Adipocyte (in vitro differentiated cells): Measurements from ENCODE around the gene RAB14.
A peak's percentile ranks its signal among the peaks of the same experiment; 100 is the strongest.

ENCODE experiments used
- DNase-seq: peaks from one replicate; pipeline ENCODE4 v3.0.0-alpha.2; 2015; ENCODE audit warnings: low read depth
- H3K27me3 ChIP-seq: replicated peaks from 2 replicates; pipeline ENCODE4 v1.7.0; 2013; ENCODE audit warnings: mild to moderate bottlenecking, low read length, moderate library complexity; ENCODE audit not compliant: control insufficient read depth, insufficient read depth
- H3K36me3 ChIP-seq: 2 replicates; pipeline ENCODE4 v1.7.0; 2013; ENCODE audit warnings: low read length, mild to moderate bottlenecking, moderate library complexity; ENCODE audit not compliant: control insufficient read depth, insufficient read depth, severe bottlenecking
- H3K4me1 ChIP-seq: 2 replicates; pipeline ENCODE4 v1.7.0; 2013; ENCODE audit warnings: mild to moderate bottlenecking, low read length, moderate library complexity; ENCODE audit not compliant: control insufficient read depth, insufficient read depth
- H3K4me3 ChIP-seq: 2 replicates; pipeline ENCODE4 v1.7.0; 2013; ENCODE audit warnings: mild to moderate bottlenecking, low read length, moderate library complexity
- H3K9ac ChIP-seq: 2 replicates; pipeline ENCODE4 v1.7.0; 2013; ENCODE audit warnings: mild to moderate bottlenecking, low read length, moderate library complexity
- H3K9me3 ChIP-seq: 2 replicates; pipeline ENCODE4 v1.7.0; 2013; ENCODE audit warnings: mild to moderate bottlenecking, low read length, moderate library complexity; ENCODE audit not compliant: control insufficient read depth

Gene RAB14

GRCh38 chr9:121178676-121179372, 22.8 kb downstream of the RAB14 start:
- no peaks in the 10 kb centered on the region for H3K27me3 ChIP-seq
- no peak for DNase-seq
- peaks cover 16% of the 10 kb centered on the region for H3K4me1 ChIP-seq
- H3K9ac ChIP-seq, result no peak overlapping the region
- H3K36me3 ChIP-seq, result peaks cover 63% of the 10 kb centered on the region
- H3K9me3 ChIP-seq, result no peaks in the 10 kb centered on the region
- no peak overlapping the region for H3K4me3 ChIP-seq

GRCh38 chr9:121173501-121173900, 28.2 kb downstream of the RAB14 start:
- H3K4me1 ChIP-seq, result no peaks in the 10 kb centered on the region
- no peak for DNase-seq
- no peaks in the 10 kb centered on the region for H3K9me3 ChIP-seq
- H3K27me3 ChIP-seq, result no peaks in the 10 kb centered on the region
- H3K36me3 ChIP-seq, result peaks cover 61% of the 10 kb centered on the region
- H3K4me3 ChIP-seq, result no peak overlapping the region
- no peak overlapping the region for H3K9ac ChIP-seq

- DNase-seq, result peak; percentile 38
- Histone ChIP-seq H3K9ac (no peak overlapping the region), H3K9me3 (no peaks in the 10 kb centered on the region), H3K4me1 (no peaks in the 10 kb centered on the region), H3K4me3 (no peak overlapping the region), H3K27me3 (no peaks in the 10 kb centered on the region), H3K36me3 (peaks cover 57% of the 10 kb centered on the region)
Measured at GRCh38 chr9:121172726-121173487, 28.8 kb downstream of the RAB14 start.

GRCh38 chr9:121171236-121171635, 30.4 kb downstream of the RAB14 start:
- H3K36me3 ChIP-seq, result peaks cover 62% of the 10 kb centered on the region
- H3K4me1 ChIP-seq, result no peaks in the 10 kb centered on the region
- H3K9me3 ChIP-seq, result no peaks in the 10 kb centered on the region
- no peak overlapping the region for H3K9ac ChIP-seq
- no peaks in the 10 kb centered on the region for H3K27me3 ChIP-seq
- DNase-seq, result no peak
- no peak overlapping the region for H3K4me3 ChIP-seq

- Histone ChIP-seq H3K36me3 (peaks cover 58% of the 10 kb centered on the region), H3K27me3 (no peaks in the 10 kb centered on the region), H3K9me3 (no peaks in the 10 kb centered on the region), H3K9ac (no peak overlapping the region), H3K4me1 (no peaks in the 10 kb centered on the region), H3K4me3 (no peak overlapping the region)
- DNase-seq, result no peak
Measured at GRCh38 chr9:121169094-121169601, 32.5 kb downstream of the RAB14 start.

- H3K9me3 ChIP-seq, result no peaks in the 10 kb centered on the region
- peaks cover 50% of the 10 kb centered on the region for H3K36me3 ChIP-seq
- no peaks in the 10 kb centered on the region for H3K27me3 ChIP-seq
- DNase-seq, result no peak
- no peak overlapping the region for H3K4me3 ChIP-seq
- no peak overlapping the region for H3K9ac ChIP-seq
- H3K4me1 ChIP-seq, result no peaks in the 10 kb centered on the region
Measured at GRCh38 chr9:121168052-121168451, 33.6 kb downstream of the RAB14 start.

GRCh38 chr9:121160025-121160424, 41.6 kb downstream of the RAB14 start:
- Histone ChIP-seq H3K4me3 (no peak overlapping the region), H3K9ac (no peak overlapping the region), H3K4me1 (no peaks in the 10 kb centered on the region), H3K27me3 (no peaks in the 10 kb centered on the region), H3K9me3 (no peaks in the 10 kb centered on the region), H3K36me3 (peaks cover 31% of the 10 kb centered on the region)
- DNase-seq, result no peak

- no peak overlapping the region for H3K4me3 ChIP-seq
- no peaks in the 10 kb centered on the region for H3K4me1 ChIP-seq
- H3K36me3 ChIP-seq, result peaks cover 38% of the 10 kb centered on the region
- no peaks in the 10 kb centered on the region for H3K27me3 ChIP-seq
- no peak overlapping the region for H3K9ac ChIP-seq
- no peak for DNase-seq
- H3K9me3 ChIP-seq, result no peaks in the 10 kb centered on the region
Measured at GRCh38 chr9:121157939-121158338, 43.7 kb downstream of the RAB14 start.

GRCh38 chr9:121156263-121156731, 45.4 kb downstream of the RAB14 start:
- Histone ChIP-seq H3K27me3 (no peaks in the 10 kb centered on the region), H3K4me1 (no peaks in the 10 kb centered on the region), H3K9ac (no peak overlapping the region), H3K36me3 (peaks cover 33% of the 10 kb centered on the region), H3K9me3 (no peaks in the 10 kb centered on the region), H3K4me3 (no peak overlapping the region)
- peak; percentile 69 for DNase-seq

- Histone ChIP-seq H3K4me3 (no peak overlapping the region), H3K36me3 (peaks cover 39% of the 10 kb centered on the region)
- DNase-seq, result no peak
Measured at GRCh38 chr9:121154782-121155181, 46.9 kb downstream of the RAB14 start.

GRCh38 chr9:121153642-121154041, 48.0 kb downstream of the RAB14 start:
- no peaks in the 10 kb centered on the region for H3K27me3 ChIP-seq
- no peak for DNase-seq
- H3K9ac ChIP-seq, result no peak overlapping the region
- H3K9me3 ChIP-seq, result no peaks in the 10 kb centered on the region
- H3K4me3 ChIP-seq, result no peak overlapping the region
- H3K4me1 ChIP-seq, result no peaks in the 10 kb centered on the region
- H3K36me3 ChIP-seq, result peaks cover 39% of the 10 kb centered on the region

More at GRCh38 chr9:121154782-121155181, 46.9 kb downstream of the RAB14 start:
- Histone ChIP-seq H3K9ac (no peak overlapping the region), H3K4me1 (no peaks in the 10 kb centered on the region), H3K9me3 (no peaks in the 10 kb centered on the region), H3K27me3 (no peaks in the 10 kb centered on the region)
